ENCODE results near the gene TFF1.

TFF1 gene

DNA sequence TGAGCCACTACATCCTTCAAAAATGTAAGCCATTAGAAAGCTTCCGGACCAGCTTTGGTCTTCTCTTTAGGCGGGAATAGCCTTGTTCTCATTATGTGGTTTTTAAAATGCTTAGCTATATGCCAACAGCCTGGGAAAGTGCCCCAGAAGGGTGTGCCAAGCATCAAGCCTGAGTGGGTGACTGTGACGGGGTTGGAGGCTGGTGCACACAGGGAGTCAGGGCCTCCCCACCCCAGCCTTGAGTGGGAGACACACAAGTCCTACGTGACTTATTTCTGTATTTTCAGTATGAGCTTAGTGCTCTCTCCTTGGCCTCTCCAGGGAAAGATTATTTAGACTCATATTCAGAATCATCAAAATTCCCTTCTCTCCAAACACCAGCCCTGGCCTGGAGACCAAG lies 47.2 kb upstream of the TFF1 start:
- no peaks in the 10 kb centered on the region for H3K36me3 ChIP-seq (ENCODE audit: control insufficient read depth, insufficient read depth, low read length)
- TF ChIP-seq, protein P1, sequence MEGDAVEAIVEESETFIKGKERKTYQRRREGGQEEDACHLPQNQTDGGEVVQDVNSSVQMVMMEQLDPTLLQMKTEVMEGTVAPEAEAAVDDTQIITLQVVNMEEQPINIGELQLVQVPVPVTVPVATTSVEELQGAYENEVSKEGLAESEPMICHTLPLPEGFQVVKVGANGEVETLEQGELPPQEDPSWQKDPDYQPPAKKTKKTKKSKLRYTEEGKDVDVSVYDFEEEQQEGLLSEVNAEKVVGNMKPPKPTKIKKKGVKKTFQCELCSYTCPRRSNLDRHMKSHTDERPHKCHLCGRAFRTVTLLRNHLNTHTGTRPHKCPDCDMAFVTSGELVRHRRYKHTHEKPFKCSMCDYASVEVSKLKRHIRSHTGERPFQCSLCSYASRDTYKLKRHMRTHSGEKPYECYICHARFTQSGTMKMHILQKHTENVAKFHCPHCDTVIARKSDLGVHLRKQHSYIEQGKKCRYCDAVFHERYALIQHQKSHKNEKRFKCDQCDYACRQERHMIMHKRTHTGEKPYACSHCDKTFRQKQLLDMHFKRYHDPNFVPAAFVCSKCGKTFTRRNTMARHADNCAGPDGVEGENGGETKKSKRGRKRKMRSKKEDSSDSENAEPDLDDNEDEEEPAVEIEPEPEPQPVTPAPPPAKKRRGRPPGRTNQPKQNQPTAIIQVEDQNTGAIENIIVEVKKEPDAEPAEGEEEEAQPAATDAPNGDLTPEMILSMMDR (IDR thresholded peaks at IDR 0.05) = no peak
- no peak overlapping the region for H3K4me3 ChIP-seq (ENCODE audit: low read depth, low read length)
- H3K4me1 ChIP-seq = no peaks in the 10 kb centered on the region
- H3K79me2 ChIP-seq = no peaks in the 10 kb centered on the region
- no peak overlapping the region for H3K27ac ChIP-seq
- no peak overlapping the region for H3K9ac ChIP-seq
- H2AFZ ChIP-seq = no peak overlapping the region
- no peaks in the 10 kb centered on the region for H3K27me3 ChIP-seq (ENCODE audit: control insufficient read depth, insufficient read depth, low read length)
- H3K9me3 ChIP-seq (ENCODE audit: control insufficient read depth, low read length) = no peaks in the 10 kb centered on the region
- no peak overlapping the region for H3K4me2 ChIP-seq (ENCODE audit: low read length)

DNA sequence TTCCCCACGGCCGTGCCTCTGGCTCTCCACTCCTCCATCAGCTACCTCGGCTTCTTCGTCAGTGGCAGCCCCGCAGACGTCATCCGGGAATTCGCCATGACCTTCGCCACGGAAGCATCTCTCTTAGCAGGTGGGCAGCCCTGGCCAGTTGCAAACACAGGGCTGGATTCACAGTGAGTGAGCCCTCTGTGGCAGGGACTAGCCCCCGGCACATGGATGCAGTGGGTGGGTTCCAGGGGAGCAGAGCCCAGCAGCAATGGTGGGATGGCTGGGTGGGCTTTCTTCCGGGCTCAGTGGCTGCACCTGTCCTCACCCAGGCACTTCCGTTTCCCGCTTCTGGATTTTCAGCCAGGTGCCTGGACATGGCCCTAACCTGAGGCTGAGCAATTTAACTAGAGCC lies 46.8 kb upstream of the TFF1 start:
- TF ChIP-seq, protein P1 (IDR thresholded peaks at IDR 0.05) = no peak
- Histone ChIP-seq H3K4me2 (ENCODE audit: low read length) (no peak overlapping the region), H3K36me3 (ENCODE audit: control insufficient read depth, insufficient read depth, low read length) (no peaks in the 10 kb centered on the region), H3K27ac (no peak overlapping the region), H3K79me2 (no peaks in the 10 kb centered on the region), H3K4me3 (ENCODE audit: low read depth, low read length) (no peak overlapping the region), H2AFZ (no peak overlapping the region), H3K27me3 (ENCODE audit: control insufficient read depth, insufficient read depth, low read length) (no peaks in the 10 kb centered on the region), H3K9ac (no peak overlapping the region), H3K4me1 (no peaks in the 10 kb centered on the region), H3K9me3 (ENCODE audit: control insufficient read depth, low read length) (no peaks in the 10 kb centered on the region)

DNA sequence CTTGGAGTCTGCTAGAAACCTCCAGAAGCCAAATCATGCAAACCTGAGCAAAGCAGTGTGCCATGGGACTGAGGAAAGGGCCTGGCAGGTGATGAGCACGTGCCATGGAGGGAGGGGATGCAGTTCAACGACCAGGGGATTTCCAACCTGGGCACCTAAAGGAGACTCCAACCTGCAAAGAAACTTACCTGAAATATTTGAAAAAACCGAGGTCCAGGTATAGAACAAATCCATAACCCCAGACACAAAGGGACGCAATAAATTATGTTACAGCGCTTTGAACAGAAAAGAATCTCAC lies 46.2 kb upstream of the TFF1 start:
- Histone ChIP-seq H3K36me3 (ENCODE audit: control insufficient read depth, insufficient read depth, low read length) (no peaks in the 10 kb centered on the region), H3K27ac (no peak overlapping the region), H2AFZ (no peak overlapping the region), H3K4me2 (ENCODE audit: low read length) (no peak overlapping the region), H3K79me2 (no peaks in the 10 kb centered on the region), H3K9ac (no peak overlapping the region), H3K4me3 (ENCODE audit: low read depth, low read length) (no peak overlapping the region), H3K9me3 (ENCODE audit: control insufficient read depth, low read length) (no peaks in the 10 kb centered on the region), H3K4me1 (no peaks in the 10 kb centered on the region), H3K27me3 (ENCODE audit: control insufficient read depth, insufficient read depth, low read length) (no peaks in the 10 kb centered on the region)
- TF ChIP-seq, protein P1 (IDR thresholded peaks at IDR 0.05) = no peak

DNA sequence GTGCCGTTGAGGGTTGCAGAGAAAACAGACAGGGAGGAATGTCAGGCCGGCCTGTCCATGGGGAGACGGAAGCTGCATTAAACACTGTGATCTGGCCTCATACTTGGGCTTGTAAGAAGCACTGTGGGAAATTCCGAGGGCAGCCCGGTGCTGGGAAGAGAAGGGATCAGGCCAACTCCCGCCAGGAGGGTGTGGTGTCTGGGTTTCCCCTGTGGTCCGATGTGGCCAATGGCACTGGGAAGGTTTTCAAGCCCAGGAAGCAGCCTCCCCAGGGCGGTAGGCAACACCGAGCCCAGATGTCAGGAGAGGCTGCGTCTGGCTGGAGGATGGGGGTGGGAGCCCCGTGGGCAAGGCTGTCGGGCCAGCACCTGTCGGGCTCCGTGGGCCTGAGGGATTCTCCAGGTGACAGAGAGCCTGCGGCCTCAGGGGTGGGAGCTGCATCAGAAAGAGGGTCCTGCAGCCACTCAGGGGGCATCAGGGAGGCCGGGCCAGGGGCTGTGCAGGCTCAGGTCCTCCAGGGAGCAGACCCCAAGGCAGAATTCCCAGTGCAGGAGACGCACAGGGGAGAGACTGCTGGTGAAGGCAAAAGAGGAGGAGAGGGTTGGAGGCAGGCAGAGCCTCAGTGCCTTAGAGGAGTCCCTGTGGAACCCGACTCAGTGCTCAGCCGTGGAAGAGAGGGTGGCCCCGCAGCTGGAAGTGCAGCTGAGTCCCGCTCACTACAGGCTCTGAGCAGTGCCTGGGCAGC lies 45.7 kb upstream of the TFF1 start:
- TF ChIP-seq, protein P1 (IDR thresholded peaks at IDR 0.05) = no peak
- H3K4me1 ChIP-seq = no peaks in the 10 kb centered on the region
- no peaks in the 10 kb centered on the region for H3K79me2 ChIP-seq
- no peak overlapping the region for H3K4me2 ChIP-seq (ENCODE audit: low read length)
- no peak overlapping the region for H2AFZ ChIP-seq
- H3K27me3 ChIP-seq (ENCODE audit: control insufficient read depth, insufficient read depth, low read length) = no peaks in the 10 kb centered on the region
- H3K9me3 ChIP-seq (ENCODE audit: control insufficient read depth, low read length) = no peaks in the 10 kb centered on the region
- H3K36me3 ChIP-seq (ENCODE audit: control insufficient read depth, insufficient read depth, low read length) = no peaks in the 10 kb centered on the region
- no peak overlapping the region for H3K9ac ChIP-seq
- no peak overlapping the region for H3K4me3 ChIP-seq (ENCODE audit: low read depth, low read length)
- H3K27ac ChIP-seq = no peak overlapping the region

DNA sequence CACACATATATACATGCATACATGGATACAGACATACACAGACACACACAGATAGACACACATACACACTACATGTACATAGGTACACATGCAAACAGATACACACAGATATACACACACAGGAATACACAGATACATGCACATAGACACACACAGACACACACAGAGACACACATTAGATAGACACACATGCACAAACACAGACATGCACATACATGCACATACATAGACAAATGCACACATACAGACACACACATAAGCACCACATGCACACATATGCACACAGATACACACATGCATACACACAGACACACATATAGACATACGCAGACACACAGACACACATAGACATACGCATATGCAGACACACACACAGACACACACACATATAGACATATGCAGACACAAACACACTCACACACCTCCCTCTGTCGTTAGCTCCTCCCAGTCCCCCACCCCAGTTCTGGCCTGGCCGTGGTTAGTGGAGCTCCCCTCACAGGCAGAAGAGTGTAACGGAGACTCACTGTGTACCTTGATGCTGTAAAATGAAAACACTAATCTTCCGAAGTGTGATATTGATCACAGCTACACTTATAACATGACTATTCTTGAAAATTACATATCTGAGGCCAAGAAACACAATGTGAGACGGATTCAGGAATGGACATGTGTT lies 45.0 kb upstream of the TFF1 start:
- Histone ChIP-seq H2AFZ (no peak overlapping the region), H3K4me2 (ENCODE audit: low read length) (no peak overlapping the region), H3K27ac (no peak overlapping the region), H3K9ac (no peak overlapping the region), H3K79me2 (no peaks in the 10 kb centered on the region), H3K4me3 (ENCODE audit: low read depth, low read length) (no peak overlapping the region), H3K27me3 (ENCODE audit: control insufficient read depth, insufficient read depth, low read length) (no peaks in the 10 kb centered on the region), H3K9me3 (ENCODE audit: control insufficient read depth, low read length) (no peaks in the 10 kb centered on the region), H3K4me1 (no peaks in the 10 kb centered on the region), H3K36me3 (ENCODE audit: control insufficient read depth, insufficient read depth, low read length) (no peaks in the 10 kb centered on the region)
- TF ChIP-seq, protein P1 (IDR thresholded peaks at IDR 0.05) = no peak

Measured in parathyroid adenoma (tissue), 2 donors.